HG03097 (cell line): ENCODE results near the gene TBC1D7.

Experiments
- ATAC-seq: cut with Tn5 transposase; IDR thresholded peaks from one replicate; pipeline ENCODE4 v1.9.1; 2021; ENCODE audit not compliant: unreplicated experiment, low FRiP score

Gene TBC1D7

GRCh38 chr6:13273931-13274706, 54.2 kb downstream of the TBC1D7 start:
- peak; percentile 37 for ATAC-seq

GRCh38 chr6:13273202-13273930, 55.0 kb downstream of the TBC1D7 start:
- ATAC-seq: peak; percentile 2

- peak; percentile 63 for ATAC-seq
These were observed 55.9 kb downstream of the TBC1D7 start for GRCh38 chr6:13272131-13273046.

GRCh38 chr6:13268913-13269518, 59.3 kb downstream of the TBC1D7 start:
- no peak for ATAC-seq

- ATAC-seq: no peak
These were observed 61.1 kb downstream of the TBC1D7 start for GRCh38 chr6:13267142-13267651.

- ATAC-seq: no peak
These were observed 64.7 kb downstream of the TBC1D7 start for GRCh38 chr6:13263669-13264068.

- no peak for ATAC-seq
These were observed 65.8 kb downstream of the TBC1D7 start for GRCh38 chr6:13262302-13263230.

GRCh38 chr6:13261464-13261994, 66.8 kb downstream of the TBC1D7 start:
- ATAC-seq: peak; percentile 55

GRCh38 chr6:13260831-13261230, 67.5 kb downstream of the TBC1D7 start:
- ATAC-seq: no peak

- no peak for ATAC-seq
These were observed 68.2 kb downstream of the TBC1D7 start for GRCh38 chr6:13260101-13260598.

- ATAC-seq: no peak
These were observed 68.9 kb downstream of the TBC1D7 start for GRCh38 chr6:13259393-13259792.

- ATAC-seq: no peak
These were observed 71.9 kb downstream of the TBC1D7 start for GRCh38 chr6:13256266-13257001.
